HG02870 (cell line): Measurements from ENCODE around the gene MRPL28.
"Not testable (repeated sequence)": the region's sequence is repeated elsewhere in the genome, so short reads cannot be mapped to it uniquely, and the experiment has no call there.

Experiments
- ATAC-seq: cut with Tn5 transposase; IDR thresholded peaks from one replicate; pipeline ENCODE4 v1.9.1; 2021; ENCODE audit warnings: mild to moderate bottlenecking, moderate library complexity; ENCODE audit not compliant: unreplicated experiment

MRPL28 gene

DNA sequence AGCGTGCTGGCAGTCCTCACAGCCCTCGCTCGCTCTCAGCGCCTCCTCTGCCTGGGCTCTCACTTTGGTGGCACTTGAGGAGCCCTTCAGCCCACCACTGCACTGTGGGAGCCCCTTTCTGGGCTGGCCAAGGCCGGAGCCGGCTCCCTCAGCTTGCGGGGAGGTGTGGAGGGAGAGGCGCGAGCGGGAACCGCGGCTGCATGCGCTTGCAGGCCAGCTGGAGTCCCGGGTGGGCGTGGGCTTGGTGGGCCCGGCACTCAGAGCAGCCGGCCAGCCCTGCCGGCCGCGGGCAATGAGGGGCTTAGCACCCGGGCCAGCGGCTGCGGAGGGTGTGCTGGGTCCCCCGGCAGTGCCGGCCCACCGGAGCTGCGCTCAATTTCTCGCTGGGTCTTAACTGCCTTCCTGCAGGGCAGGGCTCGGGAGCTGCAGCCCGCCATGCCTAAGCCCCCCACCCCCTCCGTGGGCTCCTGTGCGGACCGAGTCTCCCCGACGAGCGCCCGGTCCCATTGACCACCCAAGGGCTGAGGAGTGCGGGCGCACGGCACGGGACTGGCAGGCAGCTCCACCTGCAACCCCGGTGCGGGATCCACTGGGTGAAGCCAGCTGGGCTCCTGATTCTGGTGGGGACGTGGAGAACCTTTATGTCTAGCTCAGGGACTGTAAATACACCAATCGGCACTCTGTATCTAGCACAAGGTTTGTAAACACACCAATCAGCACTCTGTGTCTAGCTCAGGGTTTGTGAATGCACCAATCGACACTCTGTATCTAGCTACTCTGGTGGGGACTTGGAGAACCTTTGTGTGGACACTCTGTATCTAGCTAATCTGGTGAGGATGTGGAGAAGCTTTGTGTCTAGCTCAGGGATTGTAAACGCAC, 29.0 kb downstream of the MRPL28 start:
- not testable (repeated sequence) for ATAC-seq

DNA sequence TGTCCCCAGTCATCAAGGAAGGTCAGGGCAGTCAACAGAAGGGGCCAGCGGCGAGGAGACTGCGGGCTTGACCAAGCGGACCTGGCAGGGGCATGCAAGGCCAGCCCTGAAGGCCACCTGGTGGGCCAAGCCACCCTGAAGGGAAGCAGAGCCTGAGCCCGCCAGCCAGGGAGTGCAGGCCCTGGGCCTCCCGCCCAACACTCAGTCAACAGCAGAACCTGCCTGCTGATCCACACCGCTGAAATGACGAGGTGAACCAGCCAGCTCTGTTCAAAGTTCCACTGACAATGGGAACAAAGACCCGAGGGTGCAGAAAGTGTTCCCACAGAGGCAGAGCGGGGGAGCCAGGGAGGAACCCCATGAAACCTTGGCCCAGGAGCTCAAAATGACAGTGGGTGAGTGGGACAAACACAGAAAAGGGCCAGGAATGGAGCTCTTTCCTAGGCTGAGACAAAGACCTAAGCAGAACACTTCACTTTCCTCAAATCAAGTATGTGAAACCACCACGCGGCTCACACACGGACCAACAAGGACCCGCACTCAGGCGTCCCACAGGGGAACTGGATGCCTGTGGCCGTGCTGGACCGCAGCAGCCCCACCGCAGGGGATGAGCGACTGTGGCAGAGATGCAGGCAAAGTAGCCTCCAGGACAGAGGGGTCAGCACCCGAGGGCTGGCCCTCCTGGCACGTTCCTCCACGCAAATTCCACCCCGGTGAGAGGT, 29.8 kb downstream of the MRPL28 start:
- no peak for ATAC-seq

DNA sequence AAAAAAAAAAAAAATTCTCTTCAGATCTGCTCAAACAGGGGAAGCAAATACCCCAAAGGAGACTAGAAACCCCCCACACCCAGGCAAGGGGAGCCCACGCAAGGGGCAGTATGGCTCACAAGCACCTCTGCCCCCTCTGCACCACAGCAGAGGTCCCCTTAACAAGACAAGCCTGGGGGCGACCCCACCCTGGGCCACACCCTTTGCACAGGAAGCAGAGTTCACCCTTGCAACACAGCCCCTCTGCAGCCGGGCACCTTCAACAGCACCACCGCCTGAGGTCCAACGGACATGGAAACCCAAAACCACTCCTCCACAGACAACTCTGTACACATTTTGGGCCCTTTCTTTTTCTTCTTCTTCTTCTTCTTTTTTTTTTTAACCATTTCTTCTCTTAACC, 30.7 kb downstream of the MRPL28 start:
- no peak for ATAC-seq

DNA sequence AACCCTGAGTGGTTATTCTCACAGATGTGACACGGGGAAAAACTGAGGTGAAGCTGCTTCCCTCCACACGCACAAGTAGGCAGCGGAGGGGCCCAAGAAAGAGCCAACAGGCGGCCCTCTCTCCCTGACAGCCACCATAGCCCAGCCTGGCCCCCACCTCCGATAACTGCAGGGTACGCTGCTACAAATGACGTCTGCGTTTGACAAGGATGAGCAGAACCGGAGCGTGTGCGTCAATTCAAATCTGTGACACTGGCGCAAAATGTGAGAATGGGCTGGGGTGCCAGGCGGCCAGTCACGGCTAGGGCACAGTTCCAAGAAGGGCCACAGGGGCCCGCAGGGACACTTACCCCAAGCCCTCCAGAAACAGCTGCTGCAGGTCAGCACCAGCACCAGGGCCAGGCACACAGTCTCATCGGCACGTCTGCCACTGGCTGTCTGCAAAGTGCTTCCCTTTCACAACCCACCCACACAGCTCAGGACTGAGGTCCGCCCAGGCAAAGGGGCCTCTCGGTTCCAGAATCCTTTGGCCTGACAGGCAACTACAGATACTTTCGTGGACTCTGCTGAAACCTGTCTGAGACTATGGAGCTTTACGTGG, 32.3 kb downstream of the MRPL28 start:
- ATAC-seq, result no peak

DNA sequence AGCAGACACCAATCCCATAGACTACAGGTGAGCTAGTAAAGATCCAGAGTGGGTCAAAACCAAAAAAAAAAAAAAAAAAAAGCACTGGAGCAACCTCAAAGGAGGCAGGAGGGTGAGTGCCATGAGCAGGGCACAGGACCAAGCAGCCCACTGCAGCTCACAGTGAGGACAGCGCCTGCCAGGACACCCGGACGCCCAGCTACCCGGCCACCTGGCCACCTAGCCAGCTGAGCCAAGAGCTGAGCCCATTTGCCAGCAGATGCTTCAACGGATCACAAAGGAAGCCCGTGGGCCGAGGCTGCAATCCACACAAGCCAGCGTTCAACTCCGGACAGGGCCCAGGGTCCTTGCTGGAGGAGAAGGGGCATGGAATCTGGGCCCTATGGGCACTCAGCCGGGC, 32.9 kb downstream of the MRPL28 start:
- ATAC-seq, result no peak

DNA sequence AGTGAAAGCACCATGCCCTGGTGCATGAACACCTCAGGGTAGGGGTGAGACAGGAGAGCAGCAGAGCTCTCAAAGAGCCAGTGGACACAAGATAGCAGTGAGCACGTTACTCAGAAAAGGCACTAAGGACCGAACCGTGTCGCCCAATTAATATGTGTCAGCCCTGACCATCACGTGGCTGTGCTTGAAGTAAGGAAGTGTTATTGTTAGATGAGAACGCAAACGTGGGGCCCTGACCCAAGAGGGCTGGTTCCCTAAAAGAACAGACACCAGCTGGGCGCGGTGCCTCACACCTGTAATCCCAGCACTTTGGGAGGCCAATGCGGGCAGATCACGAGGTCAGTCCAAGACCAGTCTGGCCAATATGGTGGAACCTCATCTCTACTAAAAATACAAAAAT, 34.1 kb downstream of the MRPL28 start:
- ATAC-seq, result no peak

DNA sequence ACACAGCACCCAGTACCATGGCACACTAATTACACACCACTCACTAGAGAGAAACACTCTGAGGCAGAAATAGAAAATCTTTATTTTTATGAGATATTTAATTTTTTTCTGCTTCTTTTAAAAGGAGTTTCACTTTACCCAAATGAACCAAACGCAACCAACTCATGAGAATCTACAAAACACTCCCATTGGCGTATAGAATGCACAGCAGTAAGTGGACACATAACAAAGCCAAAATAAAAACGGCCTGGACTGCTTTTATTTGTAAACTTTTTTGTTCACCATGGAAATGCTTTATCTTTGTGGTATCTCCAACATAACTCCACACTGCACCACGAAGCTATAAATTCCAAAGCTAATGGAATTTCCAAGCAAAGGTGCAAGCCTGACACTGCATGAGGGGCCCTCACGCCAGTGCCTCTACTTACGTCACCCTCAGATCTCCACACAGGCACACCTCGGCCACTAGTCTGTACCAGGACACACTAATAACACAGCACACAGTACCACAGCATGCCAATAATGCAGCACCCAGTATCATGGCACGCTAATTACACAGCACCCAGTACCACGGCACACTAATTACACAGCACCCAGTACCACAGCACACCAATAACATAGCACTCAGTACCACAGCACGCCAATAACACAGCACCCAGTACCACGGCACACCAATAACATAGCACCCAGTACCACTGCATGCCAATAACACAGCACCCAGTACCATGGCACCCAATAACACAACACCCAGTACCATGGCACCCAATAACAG, 35.3 kb downstream of the MRPL28 start:
- not testable (repeated sequence) for ATAC-seq

DNA sequence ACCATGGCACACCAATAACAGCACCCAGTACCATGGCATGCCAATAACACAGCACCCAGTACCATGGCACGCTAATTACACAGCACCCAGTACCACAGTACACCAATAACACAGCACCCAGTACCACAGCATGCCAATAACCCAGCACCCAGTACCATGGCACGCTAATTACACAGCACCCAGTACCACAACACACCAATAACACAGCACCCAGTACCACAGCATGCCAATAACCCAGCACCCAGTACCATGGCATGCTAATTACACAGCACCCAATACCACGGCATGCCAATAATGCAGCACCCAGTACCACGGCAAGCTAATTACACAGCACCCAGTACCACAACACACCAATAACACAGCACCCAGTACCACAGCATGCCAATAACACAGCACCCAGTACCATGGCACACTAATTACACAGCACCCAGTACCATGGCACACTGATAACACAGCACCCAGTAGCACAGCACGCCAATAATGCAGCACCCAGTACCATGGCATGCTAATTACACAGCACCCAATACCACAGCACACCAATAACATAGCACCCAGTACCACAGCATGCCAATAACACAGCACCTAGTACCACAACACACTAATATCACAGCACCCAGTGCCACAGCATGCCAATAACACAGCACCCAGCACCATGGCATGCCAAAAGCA, 36.0 kb downstream of the MRPL28 start:
- not testable (repeated sequence) for ATAC-seq

DNA sequence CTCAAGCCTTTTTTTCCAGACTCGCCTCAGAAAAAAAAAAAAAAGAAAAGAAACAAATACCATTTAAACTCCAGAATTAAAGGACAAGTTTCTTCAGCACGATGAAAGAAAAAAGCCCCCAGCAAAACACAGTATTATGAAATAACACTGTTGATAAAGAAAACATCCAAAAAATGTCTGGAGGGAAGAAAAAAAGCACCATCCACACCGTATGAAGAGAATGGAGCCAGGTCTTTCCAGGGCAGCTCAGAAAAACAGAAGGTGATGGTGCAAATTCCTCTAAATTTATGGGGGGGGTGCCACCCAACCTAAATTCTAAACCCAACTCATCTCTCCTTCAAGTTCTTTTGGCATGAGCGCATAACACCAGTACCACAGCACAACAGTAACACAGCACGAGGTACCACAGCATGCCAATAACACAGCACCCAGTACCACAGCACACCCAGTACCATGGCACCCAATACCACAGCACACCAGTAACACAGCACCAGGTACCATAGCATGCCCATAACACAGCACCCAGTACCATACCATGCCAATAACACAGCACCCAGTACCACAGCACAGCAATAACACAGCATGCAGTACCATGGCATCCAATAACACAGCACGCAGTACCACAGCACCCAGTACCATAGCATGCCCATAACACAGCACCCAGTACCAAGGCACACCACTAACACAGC, 36.8 kb downstream of the MRPL28 start:
- no peak for ATAC-seq

DNA sequence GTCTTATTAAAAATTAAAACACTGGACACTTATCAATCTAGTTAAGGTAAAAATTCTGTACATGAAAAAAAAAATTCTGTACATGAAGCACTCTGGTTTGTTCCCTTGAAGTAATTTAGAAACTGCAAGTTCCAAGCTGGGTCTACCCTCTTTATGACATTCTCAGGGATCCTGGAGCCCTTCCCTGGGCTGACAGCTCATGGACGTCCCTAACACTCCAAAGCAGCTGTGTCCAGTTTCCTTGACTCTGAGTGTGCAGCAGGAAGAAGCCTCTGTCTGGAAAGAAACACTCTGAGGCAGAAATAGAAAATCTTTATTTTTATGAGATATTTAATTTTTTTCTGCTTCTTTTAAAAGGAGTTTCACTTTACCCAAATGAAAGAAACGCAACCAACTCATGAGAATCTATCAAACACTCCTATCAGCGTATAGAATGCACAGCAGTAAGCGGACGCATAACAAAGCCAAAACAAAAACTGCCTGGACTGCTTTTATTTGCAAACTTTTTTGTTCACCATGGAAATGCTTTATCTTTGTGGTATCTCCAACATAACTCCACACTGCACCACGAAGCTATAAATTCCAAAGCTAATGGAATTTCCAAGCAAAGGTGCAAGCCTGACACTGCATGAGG, 39.0 kb downstream of the MRPL28 start:
- ATAC-seq, result not testable (repeated sequence)

DNA sequence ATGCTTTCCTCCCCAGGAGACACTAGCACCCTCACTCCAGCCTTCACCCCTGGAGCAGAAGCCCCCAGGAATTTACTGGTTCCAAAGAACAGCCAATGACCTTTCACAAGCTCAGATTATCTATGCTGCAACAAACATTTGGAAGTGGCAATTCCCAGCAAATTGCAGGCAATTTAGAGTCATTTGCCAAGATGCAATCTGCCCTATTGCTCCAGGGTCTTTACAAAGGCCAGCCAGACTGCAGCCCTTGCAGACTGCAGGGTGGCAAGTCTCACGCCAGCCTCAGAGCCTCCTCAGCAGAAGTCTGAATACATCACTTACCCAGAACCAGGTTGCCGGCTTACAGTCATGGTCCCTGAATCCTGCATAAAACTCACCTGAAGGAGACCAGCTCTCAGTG, 39.6 kb downstream of the MRPL28 start:
- no peak for ATAC-seq

DNA sequence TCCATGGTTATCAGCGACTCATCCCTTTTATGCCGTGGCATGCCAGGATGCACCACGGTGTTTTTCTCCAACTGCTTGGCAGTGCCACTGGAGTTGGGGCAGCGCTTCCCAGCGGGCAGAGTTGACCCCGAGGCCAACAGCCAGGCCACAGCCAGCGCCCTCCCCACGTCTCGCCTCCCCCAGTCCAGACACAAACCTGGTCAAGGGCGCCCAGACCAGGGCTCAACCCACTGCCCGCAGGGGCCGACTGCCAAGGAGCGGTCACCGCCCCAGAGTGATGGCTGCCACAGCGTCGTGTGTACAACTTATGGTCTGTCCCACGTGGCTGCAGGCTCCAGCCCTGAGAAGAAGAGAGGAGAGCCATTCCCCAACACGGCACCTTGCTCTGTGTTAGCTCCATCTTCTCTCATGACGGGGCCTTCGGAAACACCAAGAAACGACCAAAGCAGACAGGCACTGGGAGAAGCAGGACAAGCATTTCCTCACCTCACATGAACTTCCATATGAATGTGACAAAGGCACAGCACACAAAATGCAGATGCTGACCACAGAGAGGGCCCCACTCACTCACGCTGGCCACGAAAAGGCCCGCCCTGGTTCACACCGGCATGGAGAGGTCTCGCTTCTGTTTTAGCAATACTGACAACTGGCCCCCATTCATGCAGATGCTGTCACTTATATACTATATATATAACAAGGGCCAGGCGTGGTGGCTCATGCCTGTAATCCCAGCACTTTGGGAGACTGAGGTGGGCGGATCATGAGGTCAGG, 44.8 kb downstream of the MRPL28 start:
- ATAC-seq, result no peak

DNA sequence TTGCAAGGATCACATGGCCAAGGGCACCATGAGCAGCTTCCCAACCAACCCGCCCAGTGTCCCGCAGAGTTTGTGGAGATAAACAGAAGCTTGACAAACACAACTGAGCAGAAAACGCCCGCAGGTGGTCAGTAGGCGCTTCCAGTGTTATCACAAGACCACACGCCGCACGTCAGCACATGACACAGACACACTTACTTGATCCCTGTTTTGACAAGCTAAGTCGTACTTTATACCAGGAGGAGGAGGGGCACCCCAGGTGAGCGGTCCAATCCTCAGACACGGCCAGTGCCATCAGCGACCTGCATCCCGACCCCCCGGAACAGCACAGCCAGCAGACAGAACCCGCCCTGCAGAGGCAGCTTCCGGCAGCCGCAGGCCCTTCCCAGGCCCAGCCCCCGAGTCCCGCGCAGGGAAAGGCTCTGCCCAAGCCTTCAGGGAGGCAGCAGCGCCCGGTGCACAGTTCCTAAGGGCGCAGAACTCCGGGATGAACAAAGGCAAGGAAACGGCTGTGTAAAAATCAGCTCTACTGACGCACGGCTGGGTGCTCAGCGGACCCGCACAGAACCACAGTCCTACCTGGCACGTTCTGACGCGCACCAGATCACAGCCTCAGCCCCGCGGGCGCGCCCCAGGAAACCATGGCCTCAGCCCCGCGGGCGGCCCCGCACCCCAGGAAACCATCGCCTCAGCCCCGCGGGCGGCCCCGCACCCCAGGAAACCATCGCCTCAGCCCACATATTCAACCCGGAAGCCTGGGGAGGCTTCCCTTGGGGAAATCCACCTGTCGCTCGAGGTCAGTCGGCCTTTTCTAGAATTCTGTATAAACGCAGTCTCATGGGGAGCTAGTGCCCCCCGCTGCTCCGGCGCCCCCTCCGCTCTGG, 45.6 kb downstream of the MRPL28 start:
- no peak for ATAC-seq

DNA sequence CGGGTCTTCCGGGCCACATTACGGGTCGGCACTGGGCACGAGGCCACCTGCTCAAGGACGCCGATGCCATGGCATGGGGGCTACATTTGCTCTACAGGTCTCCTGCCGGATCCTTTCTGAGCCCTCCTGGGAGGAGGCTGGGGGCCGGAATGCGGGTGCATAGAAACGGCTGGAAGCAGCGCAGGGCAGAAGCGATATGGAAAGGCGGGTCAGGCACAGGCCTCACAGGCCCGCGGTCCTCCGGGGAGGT, 46.2 kb downstream of the MRPL28 start:
- no peak for ATAC-seq

DNA sequence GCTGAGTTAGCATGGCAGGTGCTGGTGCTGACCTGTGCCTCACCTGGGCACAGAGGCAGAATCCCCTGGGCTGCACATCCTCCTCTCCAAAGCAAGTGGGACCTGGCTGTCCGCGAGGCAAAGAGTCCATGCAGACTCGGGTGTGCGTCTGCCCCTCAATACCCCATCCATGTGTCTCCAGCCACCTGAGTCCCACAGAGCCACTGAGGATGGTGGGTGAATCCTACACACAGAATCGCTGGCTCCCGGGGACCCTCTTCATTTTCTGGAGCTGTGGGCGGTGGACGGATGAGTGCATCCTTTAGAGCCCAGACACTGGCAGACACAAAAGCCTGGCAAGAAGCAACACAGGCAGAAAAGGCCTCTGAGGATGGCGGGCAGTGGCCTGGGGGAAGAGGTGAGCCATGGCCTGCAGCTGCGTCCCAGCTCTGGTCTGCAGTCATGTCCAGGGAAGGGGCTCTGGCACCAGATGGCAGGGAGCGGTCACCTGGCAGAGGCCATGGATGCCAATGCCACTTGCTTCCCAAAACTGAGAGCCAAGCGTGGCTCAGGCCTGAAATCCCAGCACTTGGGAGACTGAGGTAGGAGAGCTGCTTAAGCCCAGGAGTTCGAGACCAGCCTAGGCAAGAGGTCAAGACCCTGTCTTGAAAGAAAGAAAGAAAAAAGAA, 47.7 kb downstream of the MRPL28 start:
- no peak for ATAC-seq

DNA sequence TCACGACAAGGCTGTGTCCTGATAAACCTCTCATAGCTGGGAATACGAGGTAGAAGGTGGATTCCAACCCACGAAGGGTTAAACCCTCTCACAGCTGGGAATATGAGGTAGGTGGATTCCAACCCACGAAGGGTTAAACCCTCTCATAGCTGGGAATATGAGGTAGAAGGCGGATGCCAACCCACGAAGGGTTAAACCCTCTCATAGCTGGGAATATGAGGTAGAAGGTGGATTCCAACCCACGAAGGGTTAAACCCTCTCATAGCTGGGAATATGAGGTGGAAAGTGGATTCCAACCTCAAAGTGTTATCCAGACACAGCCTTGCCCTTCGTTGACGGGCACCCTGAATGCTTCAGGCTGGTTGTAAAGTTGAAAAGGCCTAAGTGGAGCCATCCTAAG, 48.8 kb downstream of the MRPL28 start:
- no peak for ATAC-seq

DNA sequence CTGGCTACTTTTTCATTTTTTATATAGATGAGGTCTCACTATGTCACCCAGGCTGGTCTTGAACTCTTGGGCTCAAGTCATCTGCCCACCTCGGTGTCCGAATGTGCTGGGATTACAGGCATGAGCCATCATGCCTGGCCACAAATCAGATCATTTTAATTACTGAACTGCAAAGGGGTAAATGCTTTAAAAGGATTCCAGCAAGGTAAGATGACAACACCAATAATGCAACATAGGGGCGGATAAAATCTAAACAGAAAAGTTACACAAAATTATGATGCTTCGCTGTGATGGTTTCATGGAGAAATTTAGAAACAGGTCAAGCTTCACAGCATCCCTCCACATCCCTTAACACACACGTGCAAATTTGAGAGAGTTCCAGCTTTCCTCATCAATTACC, 50.1 kb downstream of the MRPL28 start:
- ATAC-seq, result no peak

DNA sequence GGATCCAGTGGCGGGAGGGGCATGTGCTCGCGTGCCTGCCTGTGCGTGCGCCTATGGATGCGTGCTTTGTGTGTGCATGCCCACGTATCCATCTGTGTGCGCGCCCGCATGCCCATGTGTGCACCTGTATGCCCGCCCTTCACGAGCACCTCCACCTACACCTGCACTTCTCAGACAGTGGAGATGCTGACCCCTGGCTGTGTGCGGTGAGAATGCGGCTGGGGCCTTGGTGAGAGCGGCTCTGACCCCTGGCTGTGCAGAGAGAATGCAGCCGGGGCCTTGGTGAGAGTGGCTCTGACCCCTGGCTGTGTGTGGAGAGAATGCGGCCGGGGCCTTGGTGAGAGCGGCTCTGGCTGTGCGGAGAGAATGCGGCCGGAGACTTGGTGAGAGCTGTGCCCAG, 51.7 kb downstream of the MRPL28 start:
- ATAC-seq, result no peak
